HepG2 (cell line): Measurements from ENCODE around the gene GPR176. TPM values are rescaled to one million over a fixed set of nuclear protein-coding genes. Genes with fewer than 3 reads are reported as not detected.

Source experiments
- ATAC-seq: fragments of 200-7000 bp; cut with Tn5 transposase; 3 replicates; pipeline ENCODE4 v1.9.1; 2020; ENCODE audit warnings: mild to moderate bottlenecking, moderate library complexity
- BruUV-seq: library from RNA; stranded (reverse); fragments of 400-500 nt; replicated peaks from 2 replicates; lab custom pipeline; 2021; lab: Mats Ljungman, UMichigan
- CTCF ChIA-PET: fragments of 300-600 bp; formaldehyde crosslinking; extraction: SDS; loops from one replicate; lab custom pipeline; 2021; ENCODE audit warnings: low total read pairs, inconsistent platforms, low intra/inter-chr PET ratio; lab: Yijun Ruan, JAX
- POLR2A ChIA-PET: fragments of 350-600 bp; sonication (Branson Sonifier 250); formaldehyde crosslinking; loops from one replicate; lab custom pipeline; 2020; ENCODE audit warnings: antibody characterized with exemption, inconsistent platforms; lab: Yijun Ruan, JAX
- DNase-seq: peaks from one replicate; pipeline ENCODE4 v3.0.0-alpha.2; 2015; ENCODE audit warnings: low spot score
- FAIRE-seq: peaks from 3 replicates; lab custom pipeline; 2011; peaks lifted over from hg19 to GRCh38; lab: Jason Lieb, UNC
- H2AFZ ChIP-seq: one replicate; pipeline ENCODE4 v1.6.1; 2011; ENCODE audit warnings: low read length, inconsistent platforms
- H3K27ac ChIP-seq: fragments of 300-600 bp; 3 replicates; pipeline ENCODE4 v1.8.0; 2011; ENCODE audit warnings: mixed run types, mild to moderate bottlenecking, mixed read lengths, low read length, inconsistent platforms; ENCODE audit not compliant: insufficient read depth; ENCODE audit errors: extremely low read length
- H3K27me3 ChIP-seq, 2 experiments: fragments of 200-600 bp in 1 of 2; 2 replicates in 1 of 2; 3 replicates in 1 of 2; pipeline versions ENCODE4 v1.6.0 to v1.8.0; 2011; ENCODE audit warnings: low read length in 2 of 2, mild to moderate bottlenecking in 2 of 2, moderate library complexity in 2 of 2, inconsistent platforms in 1 of 2; ENCODE audit not compliant: insufficient read depth in 2 of 2, control insufficient read depth in 1 of 2
- H3K36me3 ChIP-seq, 2 experiments: fragments of 200-600 bp in 1 of 2; replicated peaks in 1 of 2; 2 replicates in 1 of 2; 3 replicates in 1 of 2; pipeline versions ENCODE4 v1.5.1 to v1.8.0; 2011; ENCODE audit warnings: low read length in 2 of 2, inconsistent platforms in 1 of 2; ENCODE audit not compliant: insufficient read depth in 2 of 2, control insufficient read depth in 1 of 2
- H3K4me1 ChIP-seq: 2 replicates; pipeline ENCODE4 v1.5.1; 2012; ENCODE audit warnings: low read length, inconsistent platforms; ENCODE audit not compliant: insufficient read depth
- H3K4me2 ChIP-seq: 2 replicates; pipeline ENCODE4 v1.6.0; 2011; ENCODE audit warnings: low read depth, low read length, inconsistent platforms
- H3K4me3 ChIP-seq, 3 experiments: fragments of 200-600 bp in 1 of 3; sonication (generic), shearing (Covaris generic) in 1 of 3; replicated peaks in 1 of 3; 2 replicates each; pipeline ENCODE4 v1.5.1; 2011 to 2016; ENCODE audit warnings: low read length in 3 of 3, inconsistent platforms in 2 of 3, low read depth in 2 of 3, mild to moderate bottlenecking in 2 of 3, control low read depth in 1 of 3, mixed read lengths in 1 of 3; ENCODE audit not compliant: insufficient read depth in 1 of 3
- H3K79me2 ChIP-seq: one replicate; pipeline ENCODE4 v1.6.1; 2011; ENCODE audit warnings: low read length, inconsistent platforms; ENCODE audit not compliant: insufficient read depth
- H3K9ac ChIP-seq: 2 replicates; pipeline ENCODE4 v1.6.0; 2011; ENCODE audit warnings: mild to moderate bottlenecking, low read depth, low read length, inconsistent platforms; ENCODE audit not compliant: insufficient read depth
- H3K9me3 ChIP-seq: 2 replicates; pipeline ENCODE4 v1.5.1; 2012; ENCODE audit warnings: mild to moderate bottlenecking, low read length
- H4K20me1 ChIP-seq: 2 replicates; pipeline ENCODE4 v1.6.0; 2011; ENCODE audit warnings: inconsistent platforms, mild to moderate bottlenecking, low read length, moderate library complexity; ENCODE audit not compliant: insufficient read depth
- CCAR2 ChIP-seq: fragments of 200-400 bp; formaldehyde crosslinking; optimal IDR thresholded peaks from 2 replicates; pipeline ENCODE3; 2018; ENCODE audit warnings: low read depth, mild to moderate bottlenecking, low read length, moderate library complexity
- CERS6 ChIP-seq: sonication (generic); formaldehyde crosslinking; IDR thresholded peaks from 2 replicates; pipeline ENCODE4 v1.5.0; 2020; ENCODE audit warnings: missing genetic modification reagents
- HOXA7 ChIP-seq: sonication (generic); formaldehyde crosslinking; IDR thresholded peaks from 2 replicates; pipeline ENCODE4 v1.8.1; 2022; ENCODE audit warnings: mild to moderate bottlenecking, missing genetic modification reagents, moderate library complexity
- KLF15 ChIP-seq: sonication (generic); formaldehyde crosslinking; IDR thresholded peaks from 2 replicates; pipeline ENCODE4 v1.8.1; 2023; ENCODE audit warnings: borderline replicate concordance, mild to moderate bottlenecking, inconsistent platforms, missing genetic modification reagents, mixed read lengths
- NCOA1 ChIP-seq: sonication (generic); formaldehyde crosslinking; IDR thresholded peaks from 2 replicates; pipeline ENCODE4 v1.9.0; 2021; ENCODE audit warnings: missing genetic modification reagents
- NR1H2 ChIP-seq: sonication (generic); formaldehyde crosslinking; IDR thresholded peaks from 2 replicates; pipeline ENCODE4 v1.8.1; 2022; ENCODE audit warnings: low read depth, missing genetic modification reagents, borderline replicate concordance
- SRSF4 ChIP-seq: fragments of 200-400 bp; formaldehyde crosslinking; IDR thresholded peaks from one replicate; pipeline ENCODE4 v1.6.1; 2018; ENCODE audit warnings: mild to moderate bottlenecking, low read depth, low read length, moderate library complexity; ENCODE audit not compliant: poor library complexity, severe bottlenecking
- ZNF124 ChIP-seq: sonication (generic); formaldehyde crosslinking; IDR thresholded peaks from 2 replicates; pipeline ENCODE4 v1.4.0; 2020; ENCODE audit warnings: missing genetic modification reagents
- ZNF503 ChIP-seq: sonication (generic); formaldehyde crosslinking; IDR thresholded peaks from 2 replicates; pipeline ENCODE4 v1.4.0; 2020; ENCODE audit warnings: missing genetic modification reagents
- ZNF629 ChIP-seq: sonication (generic); formaldehyde crosslinking; conservative IDR thresholded peaks from 2 replicates; pipeline ENCODE4 v1.5.0; 2020; ENCODE audit warnings: missing genetic modification reagents
- WGBS: methylation state at CpG from one replicate; pipeline ENCODE4 v1.1.6; 2017; ENCODE audit warnings: low lambda C conversion rate; 5-methylcytosine and 5-hydroxymethylcytosine counted together
- in situ Hi-C: cut with HindIII; loops from 2 replicates; pipeline ENCODE4 v1.10.0; 2017; ENCODE audit warnings: low pct_unique_long_range_greater_than_20kb; ENCODE audit not compliant: extremely low pct_ligation_motif_present
- intact Hi-C: fragments of 100-400 bp; cut with micrococcal nuclease; formaldehyde crosslinking; loops from one replicate; pipeline ENCODE4 v1.10.0; 2022; ENCODE audit not compliant: unreplicated experiment
- polyA plus RNA-seq, 8 experiments: library from polyadenylated mRNA; depleted of rRNA in 3 of 8; stranded (reverse) in 7 of 8; unstranded in 1 of 8; fragments of >200 nt; fragmentation: Illumina TruSeq in 4 of 8; extraction: Trizol in 4 of 8; gene quantifications; 2 replicates each; pipeline versions ENCODE4 v1.2.1 to v1.2.3, GENCODE V29; 2011 to 2016; ENCODE audit warnings: low read depth in 4 of 8, missing spikeins in 1 of 8, mixed read lengths in 1 of 8; ENCODE audit not compliant: insufficient read depth in 1 of 8
- total RNA-seq, 5 experiments: library from RNA; depleted of rRNA; stranded (reverse); fragments of >200 nt; fragmentation: Illumina TruSeq; extraction: Trizol; gene quantifications; 2 replicates each; pipeline ENCODE4 v1.2.3, GENCODE V29; 2016; ENCODE audit warnings: low read depth in 1 of 5
- TF ChIP-seq, protein P1 (sequence below): sonication (generic); formaldehyde crosslinking; IDR thresholded peaks from 2 replicates; pipeline ENCODE4 v1.9.0; 2021; ENCODE audit warnings: missing genetic modification reagents, borderline replicate concordance
- TF ChIP-seq, protein P2 (sequence below): IDR thresholded peaks from 2 replicates; pipeline ENCODE4 v1.6.1; 2016
- TF ChIP-seq, protein P3 (sequence below): IDR thresholded peaks from 2 replicates; pipeline ENCODE4 v1.6.1; 2016; ENCODE audit warnings: missing genetic modification reagents, missing compliant biosample characterization

Gene GPR176
- total and polyA plus RNA-seq, 2 of the 13 experiments (the other 11 are each of a cell fraction or from before 2014, with no cell fraction given), result 0.11 to 0.20 TPM

- intact Hi-C loops (loop anchor here (5.0 kb wide), 1 partner anchor 243 kb away; no protein-coding TSS in a partner anchor), in situ Hi-C loops (loop anchor here (5.0 kb wide), 1 partner anchor 88 kb away; no protein-coding TSS in a partner anchor)
- 74% methylated on average over 4 of the region's 4 CpGs for WGBS
- Histone ChIP-seq H2AFZ (no peak overlapping the region), H3K4me1 (peaks cover 27% of the 10 kb centered on the region), H3K4me3 (no peak overlapping the region), H3K9ac (no peak overlapping the region), H3K79me2 (no peaks in the 10 kb centered on the region), H3K27ac (no peak overlapping the region), H3K9me3 (no peaks in the 10 kb centered on the region), H3K36me3 (no peaks in the 10 kb centered on the region), H4K20me1 (no peaks in the 10 kb centered on the region), H3K4me2 (no peak overlapping the region), H3K27me3 (no peaks in the 10 kb centered on the region)
- no peak for ATAC-seq
- DNase-seq, result no peak
- BruUV-seq, result no TSS peak
- ChIA-PET POLR2A (no interaction called here), CTCF (no interaction called here)
- FAIRE-seq, result no peak
- no peak for TF ChIP-seq CCAR2
- no peak for TF ChIP-seq CERS6
- TF ChIP-seq, protein P1, sequence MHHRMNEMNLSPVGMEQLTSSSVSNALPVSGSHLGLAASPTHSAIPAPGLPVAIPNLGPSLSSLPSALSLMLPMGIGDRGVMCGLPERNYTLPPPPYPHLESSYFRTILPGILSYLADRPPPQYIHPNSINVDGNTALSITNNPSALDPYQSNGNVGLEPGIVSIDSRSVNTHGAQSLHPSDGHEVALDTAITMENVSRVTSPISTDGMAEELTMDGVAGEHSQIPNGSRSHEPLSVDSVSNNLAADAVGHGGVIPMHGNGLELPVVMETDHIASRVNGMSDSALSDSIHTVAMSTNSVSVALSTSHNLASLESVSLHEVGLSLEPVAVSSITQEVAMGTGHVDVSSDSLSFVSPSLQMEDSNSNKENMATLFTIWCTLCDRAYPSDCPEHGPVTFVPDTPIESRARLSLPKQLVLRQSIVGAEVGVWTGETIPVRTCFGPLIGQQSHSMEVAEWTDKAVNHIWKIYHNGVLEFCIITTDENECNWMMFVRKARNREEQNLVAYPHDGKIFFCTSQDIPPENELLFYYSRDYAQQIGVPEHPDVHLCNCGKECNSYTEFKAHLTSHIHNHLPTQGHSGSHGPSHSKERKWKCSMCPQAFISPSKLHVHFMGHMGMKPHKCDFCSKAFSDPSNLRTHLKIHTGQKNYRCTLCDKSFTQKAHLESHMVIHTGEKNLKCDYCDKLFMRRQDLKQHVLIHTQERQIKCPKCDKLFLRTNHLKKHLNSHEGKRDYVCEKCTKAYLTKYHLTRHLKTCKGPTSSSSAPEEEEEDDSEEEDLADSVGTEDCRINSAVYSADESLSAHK, result no peak
- TF ChIP-seq, protein P2, sequence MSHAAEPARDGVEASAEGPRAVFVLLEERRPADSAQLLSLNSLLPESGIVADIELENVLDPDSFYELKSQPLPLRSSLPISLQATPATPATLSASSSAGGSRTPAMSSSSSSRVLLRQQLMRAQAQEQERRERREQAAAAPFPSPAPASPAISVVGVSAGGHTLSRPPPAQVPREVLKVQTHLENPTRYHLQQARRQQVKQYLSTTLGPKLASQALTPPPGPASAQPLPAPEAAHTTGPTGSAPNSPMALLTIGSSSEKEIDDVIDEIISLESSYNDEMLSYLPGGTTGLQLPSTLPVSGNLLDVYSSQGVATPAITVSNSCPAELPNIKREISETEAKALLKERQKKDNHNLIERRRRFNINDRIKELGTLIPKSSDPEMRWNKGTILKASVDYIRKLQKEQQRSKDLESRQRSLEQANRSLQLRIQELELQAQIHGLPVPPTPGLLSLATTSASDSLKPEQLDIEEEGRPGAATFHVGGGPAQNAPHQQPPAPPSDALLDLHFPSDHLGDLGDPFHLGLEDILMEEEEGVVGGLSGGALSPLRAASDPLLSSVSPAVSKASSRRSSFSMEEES (CRISPR knock-in tag), result no peak
- no peak for TF ChIP-seq NCOA1 (CRISPR knock-in tag)
- no peak for TF ChIP-seq ZNF629 (CRISPR knock-in tag)
- no peak for TF ChIP-seq KLF15 (CRISPR knock-in tag)
- no peak for TF ChIP-seq HOXA7 (CRISPR knock-in tag)
- no peak for TF ChIP-seq ZNF124 (CRISPR knock-in tag)
- TF ChIP-seq, protein P3, sequence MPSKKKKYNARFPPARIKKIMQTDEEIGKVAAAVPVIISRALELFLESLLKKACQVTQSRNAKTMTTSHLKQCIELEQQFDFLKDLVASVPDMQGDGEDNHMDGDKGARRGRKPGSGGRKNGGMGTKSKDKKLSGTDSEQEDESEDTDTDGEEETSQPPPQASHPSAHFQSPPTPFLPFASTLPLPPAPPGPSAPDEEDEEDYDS (CRISPR knock-in tag), result no peak
- no peak for TF ChIP-seq NR1H2 (CRISPR knock-in tag)
- TF ChIP-seq ZNF503 (CRISPR knock-in tag), result no peak
- no peak for TF ChIP-seq SRSF4
- TF ChIP-seq, all 625 proteins: peak for 0
These were observed 130.3 kb downstream of the GPR176 start for GRCh38 chr15:39789736-39790135.
